Stimulated activated CD4-positive, alpha-beta T cell treated with anti-CD3 and anti-CD28 coated beads, Interleukin-4, amount 100 ng/mL, for 1 hour (primary cell): Measurements from ENCODE around the gene COL1A2.
A peak's percentile ranks its signal among the peaks of the same experiment; 100 is the strongest.

Experiments
- DNase-seq: peaks from one replicate; pipeline ENCODE4 v3.0.0-alpha.2; 2020

Gene COL1A2

DNA sequence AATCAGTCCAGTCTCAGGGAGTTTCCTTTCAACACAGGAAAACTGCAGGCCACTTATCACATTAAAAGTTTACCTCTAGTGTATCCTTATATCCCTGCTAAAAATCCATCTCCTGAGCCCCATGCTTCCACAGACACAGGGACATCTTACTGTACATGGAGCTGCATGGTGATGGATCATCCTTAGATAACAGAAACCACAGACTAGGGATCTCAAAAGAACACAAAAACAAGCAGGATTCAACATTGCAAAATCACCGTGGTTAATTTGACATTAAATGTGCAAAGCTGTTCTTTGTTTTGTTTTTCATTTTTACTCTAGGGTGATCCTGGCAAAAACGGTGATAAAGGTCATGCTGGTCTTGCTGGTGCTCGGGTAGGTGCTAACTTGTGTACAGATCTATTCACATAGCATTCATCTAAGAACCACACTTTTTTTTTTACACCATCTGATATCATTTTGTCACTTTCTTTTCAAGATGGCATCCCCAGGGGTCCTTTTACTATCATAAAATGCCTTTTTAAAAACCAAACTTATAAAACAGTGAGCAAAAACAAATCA is 18.1 kb downstream of the COL1A2 start:
- DNase-seq = no peak

DNA sequence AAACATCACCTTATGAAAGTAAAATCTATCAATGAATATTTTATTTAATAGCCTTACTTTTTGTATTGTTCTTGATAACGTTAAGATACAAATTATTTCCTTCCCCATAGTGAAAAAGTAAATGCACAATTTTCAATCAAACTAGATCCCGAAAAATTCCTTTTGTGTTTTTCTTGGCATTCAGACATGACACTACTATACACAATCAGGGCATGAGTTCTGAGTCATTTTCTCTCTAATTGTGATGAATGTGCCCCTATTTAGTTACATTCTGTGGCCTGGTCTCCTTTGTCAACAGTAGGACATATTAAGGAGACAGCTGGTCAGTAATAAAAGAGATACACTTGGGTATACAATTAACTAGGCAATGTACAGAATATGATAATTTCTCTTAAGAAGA is 19.8 kb downstream of the COL1A2 start:
- no peak for DNase-seq

DNA sequence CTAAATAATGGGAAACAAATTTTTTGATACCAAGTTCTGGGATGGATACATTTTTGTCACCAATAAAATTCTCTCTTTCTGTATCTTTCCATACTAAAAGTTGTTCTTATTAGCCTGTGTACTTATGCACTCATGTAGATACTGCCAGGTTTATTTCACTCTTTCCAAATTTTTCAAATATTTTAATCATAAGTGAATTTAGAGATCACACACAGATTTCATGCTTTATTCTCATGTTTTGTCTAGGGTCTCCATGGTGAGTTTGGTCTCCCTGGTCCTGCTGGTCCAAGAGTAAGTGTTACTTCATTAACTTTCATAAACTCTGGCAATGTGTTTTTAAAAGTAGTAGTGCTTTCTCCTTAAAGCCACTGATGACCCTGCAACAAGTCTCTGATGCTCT is 20.3 kb downstream of the COL1A2 start:
- no peak for DNase-seq

DNA sequence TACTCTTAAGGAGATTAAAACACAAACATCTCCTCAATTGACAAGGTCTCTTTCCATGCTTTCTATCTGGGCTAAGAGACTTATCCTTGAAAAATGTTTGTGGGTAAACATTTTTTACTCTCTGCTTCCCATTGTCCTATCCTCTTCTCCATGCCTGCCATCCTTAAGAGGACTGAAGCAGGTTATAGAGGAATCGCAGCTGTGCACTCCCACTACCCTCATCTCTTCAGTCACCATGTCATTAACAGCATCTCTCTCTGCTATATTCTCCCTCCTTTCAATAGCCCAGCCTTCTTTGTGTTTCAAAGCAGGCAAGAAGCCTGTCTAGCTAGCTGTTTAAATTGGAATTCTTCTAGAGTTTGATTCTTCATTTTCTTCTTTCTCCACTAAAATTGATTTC is 22.6 kb downstream of the COL1A2 start:
- DNase-seq = no peak

DNA sequence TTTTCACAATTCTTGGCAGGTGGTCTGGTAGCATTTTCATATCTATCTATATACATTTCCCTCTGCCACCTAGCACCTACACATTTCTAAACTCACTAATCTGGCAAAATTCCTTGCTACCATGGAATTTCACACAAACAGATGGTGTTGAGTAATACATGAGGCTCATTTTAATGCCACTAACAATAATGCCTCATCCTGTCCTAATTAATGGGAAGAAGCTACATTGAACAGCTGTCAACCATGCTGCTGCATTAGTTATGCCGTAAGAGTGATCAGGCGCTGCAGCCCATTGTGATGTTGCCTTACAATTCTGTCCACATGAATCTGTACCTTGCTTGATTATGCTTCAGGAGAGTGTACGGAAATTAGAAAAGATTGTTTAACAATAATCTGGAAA is 23.2 kb downstream of the COL1A2 start:
- DNase-seq = no peak

DNA sequence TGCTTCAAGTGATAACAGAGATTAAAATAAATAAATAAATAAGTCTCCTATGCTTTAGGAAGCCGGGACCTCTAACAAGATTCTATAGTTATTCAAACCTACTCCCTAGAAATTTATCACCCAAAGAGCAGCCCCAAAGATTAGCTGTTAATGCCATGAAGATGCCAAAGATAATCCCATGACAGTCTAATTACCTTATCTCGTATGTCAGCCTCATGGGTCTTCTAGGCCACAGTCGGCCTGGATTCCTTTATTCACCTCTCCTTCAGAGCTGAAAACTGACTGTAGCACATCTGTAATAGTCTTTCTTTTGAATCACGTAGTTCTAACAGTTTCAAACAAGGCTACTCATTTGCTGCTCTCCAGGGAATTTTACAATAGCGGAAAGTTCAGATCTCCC is 24.2 kb downstream of the COL1A2 start:
- no peak for DNase-seq

DNA sequence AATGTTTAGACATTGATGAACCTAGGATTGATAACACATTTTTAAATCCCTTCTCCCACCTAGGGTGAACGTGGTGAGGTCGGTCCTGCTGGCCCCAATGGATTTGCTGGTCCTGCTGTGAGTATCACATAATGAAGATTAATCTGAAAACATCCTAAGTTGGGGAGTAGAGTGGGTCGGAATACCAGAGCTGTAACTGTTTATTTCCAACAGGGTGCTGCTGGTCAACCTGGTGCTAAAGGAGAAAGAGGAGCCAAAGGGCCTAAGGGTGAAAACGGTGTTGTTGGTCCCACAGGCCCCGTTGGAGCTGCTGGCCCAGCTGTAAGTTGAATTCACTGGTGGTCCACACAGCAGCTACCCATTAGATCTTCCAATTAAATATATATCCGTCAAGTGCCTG is 25.6 kb downstream of the COL1A2 start:
- DNase-seq = no peak

DNA sequence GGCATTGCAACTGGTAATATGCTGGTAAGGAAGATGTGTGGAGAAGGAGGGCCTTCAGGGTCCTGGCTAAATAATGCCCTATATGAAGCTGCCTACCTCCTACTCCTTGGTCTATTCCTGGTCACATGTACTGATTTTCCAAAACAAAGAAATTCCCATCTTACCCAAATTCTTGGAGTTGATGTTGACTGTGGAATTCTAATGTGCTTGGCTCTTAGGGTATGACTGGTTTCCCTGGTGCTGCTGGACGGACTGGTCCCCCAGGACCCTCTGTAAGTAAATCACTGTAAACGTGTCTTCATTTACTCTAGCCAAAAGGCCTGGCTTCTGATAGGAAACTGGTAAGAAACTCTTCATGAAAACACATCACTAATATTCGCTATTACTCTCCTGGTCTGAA is 27.0 kb downstream of the COL1A2 start:
- DNase-seq = no peak

DNA sequence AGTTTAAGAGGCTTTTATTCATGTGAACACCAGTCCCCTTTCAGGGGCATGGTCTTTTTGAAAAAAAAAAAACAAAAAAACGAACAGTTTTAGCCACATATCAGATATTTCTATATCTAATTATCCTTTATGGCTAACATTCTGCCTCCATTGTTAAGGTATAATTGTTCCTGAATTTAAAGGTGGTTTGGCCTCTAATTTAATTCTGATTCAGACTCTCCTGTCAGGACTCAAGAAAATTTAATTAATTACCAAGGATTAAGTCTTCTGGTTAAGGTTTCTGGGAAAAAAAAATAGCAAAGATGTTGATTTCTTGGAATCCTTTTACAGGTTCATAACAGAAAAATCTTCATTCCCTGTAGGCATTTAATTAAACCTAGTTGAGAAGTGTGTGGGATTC is 27.4 kb downstream of the COL1A2 start:
- DNase-seq = no peak

DNA sequence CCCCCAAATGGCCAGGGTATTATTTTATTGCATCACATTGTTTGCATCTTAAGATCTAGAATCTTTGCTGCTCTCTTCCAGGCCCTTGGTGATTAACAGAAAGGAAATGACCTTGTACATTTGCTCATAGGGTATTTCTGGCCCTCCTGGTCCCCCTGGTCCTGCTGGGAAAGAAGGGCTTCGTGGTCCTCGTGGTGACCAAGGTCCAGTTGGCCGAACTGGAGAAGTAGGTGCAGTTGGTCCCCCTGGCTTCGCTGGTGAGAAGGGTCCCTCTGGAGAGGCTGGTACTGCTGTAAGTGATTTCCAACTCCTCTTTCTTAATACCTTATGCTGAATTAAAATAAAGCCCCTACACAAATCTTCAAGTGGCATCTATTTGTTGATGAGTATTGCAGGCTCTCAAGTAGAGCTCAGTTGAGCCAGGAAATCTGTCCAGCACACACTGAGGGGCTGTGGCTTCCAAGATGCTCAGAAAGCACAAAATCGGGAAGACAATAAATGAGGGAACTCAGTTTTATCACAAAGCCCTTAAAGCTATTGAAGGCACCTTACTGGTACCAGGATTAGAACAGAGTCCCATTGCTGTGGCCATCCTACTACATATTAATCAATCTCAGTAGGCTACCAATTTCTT is 28.2 kb downstream of the COL1A2 start:
- DNase-seq = no peak

DNA sequence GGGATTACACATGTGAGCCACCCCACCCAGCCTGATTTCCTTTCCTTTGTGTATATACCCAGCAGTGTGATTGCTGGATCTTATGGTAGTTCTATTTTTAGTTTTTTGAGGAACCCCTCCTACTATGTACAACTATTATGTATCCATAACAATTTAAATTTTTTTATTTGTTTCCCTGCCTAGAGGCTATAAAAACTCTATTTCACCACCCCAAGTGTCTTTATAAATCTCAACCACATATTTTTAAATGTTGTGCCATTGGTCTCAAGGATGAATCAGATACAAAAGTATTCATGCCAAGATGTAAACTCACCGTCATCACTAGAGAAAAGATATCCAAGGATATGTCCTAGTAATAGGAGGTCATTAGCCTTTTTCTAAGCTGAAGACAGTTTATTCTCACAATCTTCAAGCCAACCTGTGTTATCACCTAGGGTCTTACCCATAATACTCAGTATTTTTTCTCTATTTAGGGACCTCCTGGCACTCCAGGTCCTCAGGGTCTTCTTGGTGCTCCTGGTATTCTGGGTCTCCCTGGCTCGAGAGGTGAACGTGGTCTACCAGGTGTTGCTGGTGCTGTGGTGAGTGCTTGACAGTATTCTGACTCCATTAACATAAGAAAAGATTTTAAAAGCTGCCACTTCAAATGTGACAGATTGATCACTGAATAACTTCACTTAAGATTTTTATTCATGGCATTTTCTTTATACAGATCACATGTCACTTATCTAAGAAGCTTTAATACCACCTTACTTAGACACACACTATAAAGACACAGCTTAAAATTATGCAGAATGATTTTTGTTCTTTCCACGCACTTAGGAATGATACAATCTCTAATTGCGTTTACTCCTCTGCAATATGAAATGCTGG is 29.4 kb downstream of the COL1A2 start:
- no peak for DNase-seq

DNA sequence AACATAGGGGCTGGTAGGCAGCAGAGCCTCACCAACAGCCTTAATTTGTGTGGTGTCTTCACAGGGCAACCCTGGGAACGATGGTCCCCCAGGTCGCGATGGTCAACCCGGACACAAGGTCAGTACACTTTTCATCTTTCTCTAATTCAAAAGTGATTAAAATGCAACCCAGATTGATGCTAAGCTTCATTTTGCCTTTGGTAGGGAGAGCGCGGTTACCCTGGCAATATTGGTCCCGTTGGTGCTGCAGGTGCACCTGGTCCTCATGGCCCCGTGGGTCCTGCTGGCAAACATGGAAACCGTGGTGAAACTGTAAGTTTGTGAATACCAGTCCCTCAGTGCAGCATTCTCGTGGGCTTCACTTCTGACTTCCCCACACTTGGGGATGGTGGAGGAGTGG is 30.9 kb downstream of the COL1A2 start:
- no peak for DNase-seq

DNA sequence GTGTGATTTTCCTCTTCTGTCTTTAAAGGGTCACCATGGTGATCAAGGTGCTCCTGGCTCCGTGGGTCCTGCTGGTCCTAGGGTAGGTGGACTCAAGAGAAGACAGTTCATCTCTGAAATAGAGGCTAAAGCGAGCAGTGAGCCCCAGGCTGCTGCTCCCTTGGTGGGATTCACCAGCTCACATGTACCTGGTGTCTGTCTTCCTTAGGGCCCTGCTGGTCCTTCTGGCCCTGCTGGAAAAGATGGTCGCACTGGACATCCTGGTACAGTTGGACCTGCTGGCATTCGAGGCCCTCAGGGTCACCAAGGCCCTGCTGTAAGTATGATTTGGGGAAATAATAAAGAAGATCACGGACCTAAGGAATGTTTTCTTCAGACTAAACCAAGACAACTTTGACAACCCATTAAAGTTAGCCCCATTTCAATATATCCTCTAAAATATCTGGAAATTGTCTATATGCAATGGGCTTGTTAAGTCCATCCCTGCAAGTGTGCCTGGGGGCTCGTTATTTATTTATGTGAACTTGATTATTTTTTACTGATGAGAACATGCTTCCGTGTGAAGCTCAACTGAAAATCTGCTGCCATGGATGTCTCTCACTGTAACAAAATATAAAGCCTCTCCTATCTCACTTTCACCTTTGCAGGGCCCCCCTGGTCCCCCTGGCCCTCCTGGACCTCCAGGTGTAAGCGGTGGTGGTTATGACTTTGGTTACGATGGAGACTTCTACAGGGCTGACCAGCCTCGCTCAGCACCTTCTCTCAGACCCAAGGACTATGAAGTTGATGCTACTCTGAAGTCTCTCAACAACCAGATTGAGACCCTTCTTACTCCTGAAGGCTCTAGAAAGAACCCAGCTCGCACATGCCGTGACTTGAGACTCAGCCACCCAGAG is 32.5 kb downstream of the COL1A2 start:
- no peak for DNase-seq

DNA sequence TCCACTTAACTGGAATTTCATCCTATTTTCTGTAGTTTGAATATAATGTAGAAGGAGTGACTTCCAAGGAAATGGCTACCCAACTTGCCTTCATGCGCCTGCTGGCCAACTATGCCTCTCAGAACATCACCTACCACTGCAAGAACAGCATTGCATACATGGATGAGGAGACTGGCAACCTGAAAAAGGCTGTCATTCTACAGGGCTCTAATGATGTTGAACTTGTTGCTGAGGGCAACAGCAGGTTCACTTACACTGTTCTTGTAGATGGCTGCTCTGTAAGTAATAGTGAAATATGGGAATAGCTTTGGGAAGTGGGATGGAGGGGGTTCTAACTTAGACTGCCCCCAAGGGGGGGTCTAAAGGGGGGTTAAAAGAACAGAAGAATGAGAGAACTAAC is 34.5 kb downstream of the COL1A2 start:
- no peak for DNase-seq

DNA sequence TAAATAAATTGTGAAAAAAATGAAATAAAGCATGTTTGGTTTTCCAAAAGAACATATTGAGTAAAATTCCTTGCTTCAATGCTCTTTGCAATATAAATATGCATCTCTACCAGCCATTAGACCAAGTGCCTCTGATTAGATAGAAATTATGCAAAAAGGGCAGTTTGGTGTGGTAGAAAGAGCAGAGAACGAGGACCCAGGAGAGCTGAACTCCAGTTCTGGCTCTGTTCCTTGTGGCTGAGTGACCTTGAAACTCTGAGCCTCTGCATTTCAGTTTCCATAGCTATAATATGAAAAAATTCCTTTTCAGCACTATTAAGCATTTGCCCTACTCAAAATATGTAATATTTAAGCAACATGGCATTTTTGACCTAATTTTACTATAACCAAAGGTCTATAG is 36.5 kb downstream of the COL1A2 start:
- no peak for DNase-seq

DNA sequence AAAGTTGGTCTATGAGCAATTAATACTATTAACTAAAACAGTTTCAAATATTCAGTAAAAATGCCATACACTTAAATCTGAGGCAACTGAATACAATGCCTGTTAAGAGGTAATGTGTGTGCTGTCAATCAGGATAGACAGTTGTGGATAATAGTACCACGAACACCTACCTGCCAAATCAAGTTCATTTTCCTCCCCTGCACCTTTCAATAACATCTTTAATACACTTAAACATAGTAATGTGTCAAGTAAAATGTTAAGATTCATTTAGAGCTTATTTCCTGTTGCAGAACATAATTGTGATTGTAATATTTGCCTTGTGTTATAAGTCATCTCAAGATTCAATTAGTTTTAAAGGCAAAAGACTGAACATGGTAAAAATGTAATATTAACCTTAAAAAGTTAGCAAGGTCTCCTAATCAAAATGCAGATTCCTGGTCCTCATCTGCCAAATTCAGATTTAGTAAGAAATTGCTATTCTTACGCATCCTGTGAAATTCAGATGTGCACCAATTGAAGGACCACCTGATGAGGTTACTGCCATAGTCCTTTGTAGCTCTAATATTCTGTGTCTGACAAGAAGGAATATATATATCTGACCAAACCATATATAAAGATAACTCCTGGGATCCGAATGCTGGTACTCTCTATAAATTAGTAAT is 37.1 kb downstream of the COL1A2 start:
- DNase-seq = no peak

DNA sequence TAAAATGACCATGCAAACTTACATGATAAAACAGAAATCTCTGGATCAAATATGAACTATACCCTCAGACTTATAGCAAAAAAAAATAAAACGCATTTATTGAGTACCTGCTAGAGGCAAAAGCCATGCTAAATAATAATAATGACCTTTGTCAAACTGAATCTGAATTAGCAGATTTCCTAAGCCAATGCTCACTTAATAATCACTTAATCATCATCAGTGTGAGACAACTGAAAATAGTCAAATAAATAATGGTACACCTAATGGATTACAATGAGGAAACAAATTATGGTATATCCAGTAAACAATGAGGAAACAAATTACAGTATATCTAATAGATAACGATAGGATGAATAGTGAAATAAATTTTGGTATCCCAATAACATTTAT is 37.6 kb downstream of the COL1A2 start:
- DNase-seq = no peak

DNA sequence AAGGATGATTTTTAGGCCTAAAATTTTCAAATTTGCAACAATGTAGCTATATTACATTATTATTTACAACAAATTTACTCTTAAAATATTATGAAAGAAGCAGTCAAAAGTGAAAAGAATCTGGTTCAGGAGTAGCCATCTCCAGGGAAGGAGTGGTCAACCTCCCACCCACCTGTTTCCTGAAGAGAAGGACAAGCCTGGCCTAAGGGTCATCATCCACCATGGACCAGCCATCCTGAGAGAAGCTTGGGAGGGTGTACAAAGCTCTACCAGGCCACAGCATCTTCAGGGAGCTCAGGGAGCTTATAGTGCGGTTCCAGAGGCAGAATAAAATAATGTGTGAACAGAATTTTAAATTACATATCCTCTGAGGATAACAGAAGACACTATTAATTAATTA is 38.1 kb downstream of the COL1A2 start:
- DNase-seq = no peak

DNA sequence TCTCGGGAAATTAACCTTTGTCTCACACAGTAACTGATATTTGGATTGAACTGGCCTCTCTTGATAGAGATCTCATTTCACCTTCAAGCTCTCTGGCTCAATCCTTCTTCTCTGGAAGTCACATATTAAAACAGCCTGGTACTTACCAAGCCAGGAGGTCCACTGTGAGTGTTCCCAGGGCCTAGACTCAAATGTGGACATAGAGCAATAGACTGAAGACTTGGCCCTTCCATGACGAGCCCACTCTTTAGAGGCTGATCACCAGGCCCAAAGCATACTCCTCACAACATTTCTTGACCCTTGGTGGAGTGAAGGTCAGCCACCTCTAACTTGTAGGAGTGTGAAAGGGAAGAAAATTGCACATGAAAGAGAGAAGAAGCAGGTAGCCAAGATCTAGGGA is 38.5 kb downstream of the COL1A2 start:
- DNase-seq = no peak

DNA sequence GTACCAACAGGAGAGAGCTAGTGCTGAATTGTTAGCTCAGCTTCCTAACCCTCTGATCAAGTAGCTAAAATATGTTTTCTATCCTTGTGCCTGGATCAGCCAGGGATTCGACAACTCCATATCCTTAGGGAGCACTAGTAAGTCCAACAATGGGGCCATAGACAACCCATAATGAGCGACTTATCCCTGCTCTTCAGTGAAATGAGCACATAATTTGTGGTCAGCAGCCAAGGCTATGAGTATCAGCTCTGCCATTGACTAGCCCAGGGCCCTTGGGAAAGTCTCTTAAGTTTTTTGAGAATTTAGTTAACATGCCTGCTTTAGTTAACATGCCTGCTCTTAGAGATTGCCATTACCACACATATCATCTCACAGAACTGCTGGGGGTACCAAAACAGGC is 39.3 kb downstream of the COL1A2 start:
- DNase-seq = no peak

DNA sequence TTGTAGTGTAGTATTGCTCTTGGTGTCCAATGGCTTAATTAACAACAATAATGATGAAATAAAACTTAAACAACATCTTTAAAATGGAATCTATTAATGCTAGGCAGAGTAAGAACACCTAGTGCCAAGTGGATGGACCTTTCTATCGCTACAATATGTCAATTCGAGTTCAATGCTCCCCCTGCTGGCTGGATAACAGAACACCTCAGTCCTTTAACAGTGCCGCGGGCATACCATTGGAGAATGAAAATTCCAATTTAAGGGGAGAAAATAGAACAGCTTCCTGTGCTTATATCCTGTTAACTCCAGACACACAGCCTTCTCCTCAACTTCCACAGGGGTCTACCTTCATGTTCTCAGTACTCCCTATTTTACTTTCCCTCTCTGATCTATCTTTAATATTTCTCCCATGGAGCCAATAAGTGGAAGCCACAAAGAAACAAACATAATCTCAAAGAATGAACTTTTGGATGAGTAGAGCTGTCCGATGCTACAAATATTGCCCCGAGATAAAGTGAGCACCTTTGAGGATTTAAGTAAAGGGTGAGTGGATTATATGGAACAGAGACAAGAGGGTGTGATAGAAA is 41.4 kb downstream of the COL1A2 start:
- peak; percentile 32 for DNase-seq

DNA sequence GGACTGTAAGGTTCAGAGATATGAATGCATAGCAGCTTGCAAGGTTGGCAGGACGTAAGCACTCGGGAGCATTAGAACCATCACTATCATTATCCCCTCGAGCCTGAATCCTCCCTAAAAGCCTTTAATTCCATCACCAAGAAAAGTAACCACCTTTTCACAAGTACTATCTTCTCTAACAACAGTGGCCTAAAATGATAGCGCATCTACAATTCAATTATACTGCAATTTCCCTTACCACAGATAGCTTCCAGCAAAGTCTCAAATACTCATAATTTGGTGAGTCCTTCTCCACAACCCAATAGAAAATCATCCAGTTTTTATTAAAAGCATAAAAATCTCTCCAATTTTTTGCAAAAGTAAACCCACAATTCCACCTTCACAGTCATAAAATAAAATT is 42.0 kb downstream of the COL1A2 start:
- DNase-seq = no peak
